ENCODE data around the gene COMMD6. TPM values are rescaled to one million over a fixed set of nuclear protein-coding genes. Genes with fewer than 3 reads are reported as not detected.

The COMMD6 gene
- total and polyA plus RNA-seq, 8 donors: 15.4 to 372 (median 152) TPM

- H3K36me3 ChIP-seq: no peaks in the 10 kb centered on the region
- peak; percentile 83 to 95 for DNase-seq
- peak within 1 kb of the TSS; percentile 77 to 95 (median 85) for H3K27ac ChIP-seq
- no peaks in the 10 kb centered on the region for H3K9me3 ChIP-seq
- H3K4me3 ChIP-seq: peak within 1 kb of the TSS; percentile 89 to 99 (median 92)
- peaks cover 0 to 14% (median 0%) of the 10 kb centered on the region in 3 donors for H3K27me3 ChIP-seq
- 0 to 1% (median 0%) methylated on average over 30 to 58 of the region's 58 CpGs for WGBS, 5 donors
- H3K4me1 ChIP-seq: peaks cover 7 to 43% (median 20%) of the 10 kb centered on the region in 4 donors
- peak in 5 of 7 experiments; percentile 38 to 82 (median 70) for TF ChIP-seq CTCF (IDR thresholded peaks at IDR 0.05)
- no peak for TF ChIP-seq POLR2A (IDR thresholded peaks at IDR 0.05)
- no peak for TF ChIP-seq EP300 (IDR thresholded peaks at IDR 0.05)
- TF ChIP-seq POLR2AphosphoS5 (IDR thresholded peaks at IDR 0.05): peak in 2 of 3 donors; percentile 22 to 73
- intact Hi-C loops (cut with DNase I; ENCODE audit: low total_unique reads): loop anchor here (10.0 kb wide), 1 partner anchor 107 kb away; no protein-coding TSS in a partner anchor
Measured at GRCh38 chr13:75482070-75482819, 55.4 kb downstream of the COMMD6 start, which contains the start of gene TBC1D4. TBC1D4 (minus strand) TSS chr13:75482169; CDS start chr13:75481767, 402 bp downstream.

- Histone ChIP-seq H3K36me3 (no peaks in the 10 kb centered on the region), H3K27ac (peak overlapping the region; percentile 77 to 95 (median 85)), H3K4me1 (peaks cover 7 to 43% (median 20%) of the 10 kb centered on the region in 4 donors), H3K9me3 (no peaks in the 10 kb centered on the region), H3K27me3 (peaks cover 0 to 14% (median 0%) of the 10 kb centered on the region in 3 donors), H3K4me3 (peak overlapping the region; percentile 89 to 99 (median 92))
- 0% methylated on average over 20 to 100 of the region's 100 CpGs; no CpG with 5 or more reads in 1 of the 5 donors for WGBS, 5 donors
- peak; percentile 34 to 78 for DNase-seq
- TF ChIP-seq EP300 (IDR thresholded peaks at IDR 0.05): no peak
- no peak for TF ChIP-seq POLR2AphosphoS5 (IDR thresholded peaks at IDR 0.05)
- TF ChIP-seq POLR2A (IDR thresholded peaks at IDR 0.05): no peak
- TF ChIP-seq CTCF (IDR thresholded peaks at IDR 0.05): no peak
- intact Hi-C loops (cut with DNase I; ENCODE audit: low total_unique reads): loop anchor here (10.0 kb wide), 1 partner anchor 107 kb away; no protein-coding TSS in a partner anchor
Measured at GRCh38 chr13:75481176-75482069, 56.2 kb downstream of the COMMD6 start.

- H3K4me1 ChIP-seq: peaks cover 7 to 43% (median 20%) of the 10 kb centered on the region in 4 donors
- 0 to 3% (median 1%) methylated on average over 34 to 48 of the region's 48 CpGs for WGBS, 5 donors
Measured at GRCh38 chr13:75480671-75481175, 56.9 kb downstream of the COMMD6 start.

More at GRCh38 chr13:75480671-75481175, 56.9 kb downstream of the COMMD6 start:
- DNase-seq: peak; percentile 80 to 91
- Histone ChIP-seq H3K36me3 (no peaks in the 10 kb centered on the region), H3K9me3 (no peaks in the 10 kb centered on the region), H3K27ac (peak overlapping the region; percentile 77 to 95 (median 85)), H3K27me3 (peaks cover 0 to 14% (median 0%) of the 10 kb centered on the region in 3 donors), H3K4me3 (peak overlapping the region; percentile 89 to 99 (median 92))
- no peak for TF ChIP-seq EP300 (IDR thresholded peaks at IDR 0.05)
- TF ChIP-seq CTCF (IDR thresholded peaks at IDR 0.05): no peak
- TF ChIP-seq POLR2AphosphoS5 (IDR thresholded peaks at IDR 0.05): peak in 1 of 3 donors; percentile 28
- TF ChIP-seq POLR2A (IDR thresholded peaks at IDR 0.05): no peak
- intact Hi-C loops (cut with DNase I; ENCODE audit: low total_unique reads): loop anchor here (10.0 kb wide), 1 partner anchor 106 kb away; no protein-coding TSS in a partner anchor

All from stomach (tissue), 9 donors.